Mucosa of rectum (tissue), 2 donors: ENCODE measurements around the gene AK2.

Source experiments
- H3K27ac ChIP-seq, 2 donors: one replicate each; pipeline ENCODE4 v1.7.0; 2013; ENCODE audit warnings: inconsistent platforms in 2 of 2, low read depth in 2 of 2, low read length in 2 of 2
- H3K27me3 ChIP-seq, 2 donors: one replicate each; pipeline ENCODE4 v1.7.0; 2013; ENCODE audit warnings: low read length in 2 of 2; ENCODE audit not compliant: control insufficient read depth in 2 of 2, insufficient read depth in 2 of 2
- H3K36me3 ChIP-seq, 2 donors: one replicate each; pipeline ENCODE4 v1.7.0; 2013; ENCODE audit warnings: low read length in 2 of 2; ENCODE audit not compliant: control insufficient read depth in 2 of 2, insufficient read depth in 2 of 2
- H3K4me1 ChIP-seq, 2 donors: one replicate each; pipeline ENCODE4 v1.7.0; 2013; ENCODE audit warnings: low read length in 2 of 2, mild to moderate bottlenecking in 1 of 2; ENCODE audit not compliant: control insufficient read depth in 2 of 2, insufficient read depth in 2 of 2
- H3K4me3 ChIP-seq, 2 donors: one replicate each; pipeline ENCODE4 v1.7.0; 2013; ENCODE audit warnings: low read length in 2 of 2
- H3K9ac ChIP-seq, 2 donors: one replicate each; pipeline ENCODE4 v1.7.0; 2013; ENCODE audit warnings: low read length in 2 of 2, low read depth in 1 of 2, mild to moderate bottlenecking in 1 of 2
- H3K9me3 ChIP-seq, 2 donors: one replicate each; pipeline ENCODE4 v1.7.0; 2013; ENCODE audit warnings: low read length in 2 of 2; ENCODE audit not compliant: control insufficient read depth in 2 of 2
- donor health status: healthy.
- donor health status: Normal muscosa, but diverticular disease.

The AK2 gene

DNA sequence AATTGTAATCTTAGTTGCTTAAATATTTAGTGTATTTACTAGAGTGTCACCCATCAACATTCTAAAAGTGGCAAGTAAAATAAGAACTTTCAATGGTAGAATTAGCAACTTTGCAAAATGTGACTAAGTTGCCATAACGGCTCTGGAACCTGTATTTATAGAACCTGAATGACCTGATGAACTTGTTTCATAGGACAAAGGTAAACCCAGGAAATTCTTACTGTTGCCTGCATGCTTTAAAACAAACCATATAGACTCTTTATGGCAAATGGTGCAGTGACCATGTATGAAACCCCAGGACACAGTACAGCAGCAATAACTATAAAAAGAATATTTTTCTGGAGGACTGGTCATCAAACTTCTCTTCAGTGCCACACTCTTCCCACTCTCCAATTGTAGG lies 22.9 kb downstream of the AK2 start:
- no peak overlapping the region for H3K27ac ChIP-seq
- H3K36me3 ChIP-seq = peaks cover 35 to 59% of the 10 kb centered on the region in 2 donors
- no peak overlapping the region for H3K4me3 ChIP-seq
- H3K9me3 ChIP-seq = no peaks in the 10 kb centered on the region
- H3K9ac ChIP-seq = no peak overlapping the region
- peaks cover 10 to 17% of the 10 kb centered on the region in 2 donors for H3K4me1 ChIP-seq
- no peaks in the 10 kb centered on the region for H3K27me3 ChIP-seq

- H3K36me3 ChIP-seq = peaks cover 40 to 58% of the 10 kb centered on the region in 2 donors
- H3K27me3 ChIP-seq = no peaks in the 10 kb centered on the region
- H3K4me1 ChIP-seq = peaks cover 10 to 19% of the 10 kb centered on the region in 2 donors
- H3K4me3 ChIP-seq = no peak overlapping the region
- no peaks in the 10 kb centered on the region for H3K9me3 ChIP-seq
- H3K9ac ChIP-seq = no peak overlapping the region
- peak overlapping the region in 1 of 2 donors; percentile 47 for H3K27ac ChIP-seq
Observed at GRCh38 chr1:33012165-33012564, 24.5 kb downstream of the AK2 start.

DNA sequence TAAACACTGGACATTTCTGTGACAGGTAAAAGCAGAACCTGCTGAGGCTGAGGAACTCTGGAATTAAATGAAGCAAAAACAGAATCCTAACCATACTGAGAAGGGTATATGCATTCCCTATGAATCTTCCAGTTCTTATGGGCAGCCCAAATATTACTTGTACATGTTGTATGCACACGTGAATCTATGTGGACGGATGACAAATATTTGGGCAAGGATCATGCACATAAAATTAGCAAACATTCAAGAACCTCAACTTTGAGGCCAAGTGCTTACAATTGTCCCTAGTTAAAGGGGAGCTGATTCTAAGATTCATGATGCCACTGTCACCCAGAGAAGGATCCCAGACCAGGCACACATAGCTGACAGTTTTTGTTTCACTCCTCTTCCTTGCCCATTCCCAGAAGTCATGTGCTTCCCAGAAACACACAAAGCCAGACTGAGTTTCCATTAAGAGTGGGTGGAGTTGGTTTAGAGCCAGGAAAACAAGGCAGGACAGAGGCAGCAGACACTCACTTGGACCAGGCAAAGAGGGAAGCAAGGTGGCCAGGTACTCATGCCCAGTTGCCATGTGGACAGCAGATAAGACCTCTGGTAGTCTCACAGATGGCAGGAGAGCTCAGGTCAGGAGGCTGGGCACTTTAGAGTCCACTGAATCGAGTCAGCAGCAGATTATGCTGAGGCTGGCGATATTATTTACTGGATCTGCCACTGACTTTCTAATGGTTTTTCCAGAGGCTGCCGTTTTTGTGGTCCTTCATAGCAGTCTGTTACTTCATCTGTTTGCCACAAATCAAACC lies 25.6 kb downstream of the AK2 start:
- peaks cover 38 to 55% of the 10 kb centered on the region in 2 donors for H3K36me3 ChIP-seq
- H3K9me3 ChIP-seq = no peaks in the 10 kb centered on the region
- peaks cover 10 to 19% of the 10 kb centered on the region in 2 donors for H3K4me1 ChIP-seq
- H3K9ac ChIP-seq = no peak overlapping the region
- H3K4me3 ChIP-seq = no peak overlapping the region
- no peaks in the 10 kb centered on the region for H3K27me3 ChIP-seq
- peak overlapping the region; percentile 47 to 59 for H3K27ac ChIP-seq

- Histone ChIP-seq H3K9me3 (no peaks in the 10 kb centered on the region), H3K4me3 (no peak overlapping the region), H3K9ac (no peak overlapping the region), H3K36me3 (peaks cover 42 to 54% of the 10 kb centered on the region in 2 donors), H3K27ac (no peak overlapping the region), H3K27me3 (no peaks in the 10 kb centered on the region), H3K4me1 (peaks cover 10 to 19% of the 10 kb centered on the region in 2 donors)
Observed at GRCh38 chr1:33009561-33009960, 27.1 kb downstream of the AK2 start.

GRCh38 chr1:33008051-33008914 lies 28.4 kb downstream of the AK2 start:
- Histone ChIP-seq H3K4me1 (peaks cover 10 to 16% of the 10 kb centered on the region in 2 donors), H3K9ac (no peak overlapping the region)

DNA sequence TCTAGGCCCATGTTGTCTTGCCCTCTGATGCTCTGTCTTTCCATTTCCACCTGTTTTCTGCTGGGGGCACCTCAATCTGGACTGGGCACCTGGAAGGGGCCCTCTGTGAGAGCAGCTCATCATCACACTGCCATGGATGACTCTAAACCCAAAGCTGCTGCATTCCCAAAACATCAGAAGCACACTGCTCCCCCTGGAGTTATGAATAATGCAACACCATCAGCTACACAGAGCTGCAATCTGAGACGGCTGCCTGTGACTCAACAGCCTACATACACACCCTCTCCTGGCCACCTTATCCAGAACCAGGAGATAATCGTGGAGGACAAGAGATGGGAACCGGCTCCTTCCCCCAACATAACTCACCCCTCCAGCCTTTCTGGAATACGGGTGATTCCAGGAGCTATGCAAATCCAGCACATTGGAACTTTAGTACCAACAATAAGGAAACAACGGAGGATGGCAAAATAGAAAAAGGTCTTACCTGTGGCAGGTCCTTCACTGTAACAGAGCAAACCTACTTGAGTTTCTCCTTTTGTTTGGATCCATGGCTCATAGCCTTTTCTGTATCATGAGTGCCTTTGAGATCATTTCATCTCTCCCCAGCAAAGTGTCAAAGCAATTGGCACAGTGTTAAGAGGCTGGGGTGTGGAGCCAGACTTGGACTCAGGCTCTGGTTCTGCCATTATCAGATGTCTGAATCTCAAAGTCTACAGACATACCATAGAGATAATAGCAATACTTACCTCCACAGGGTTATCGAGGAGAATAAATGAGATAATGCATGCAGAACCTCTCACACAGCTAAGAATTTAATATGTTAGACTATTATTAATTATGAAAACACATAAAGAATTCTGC lies 29.3 kb downstream of the AK2 start:
- Histone ChIP-seq H3K4me3 (no peak overlapping the region), H3K9ac (no peak overlapping the region), H3K36me3 (peaks cover 29 to 33% of the 10 kb centered on the region in 2 donors), H3K9me3 (no peaks in the 10 kb centered on the region), H3K4me1 (peaks cover 10 to 16% of the 10 kb centered on the region in 2 donors), H3K27ac (no peak overlapping the region), H3K27me3 (no peaks in the 10 kb centered on the region)

More at GRCh38 chr1:33008051-33008914, 28.4 kb downstream of the AK2 start:
- H3K27ac ChIP-seq = no peak overlapping the region
- peaks cover 38 to 41% of the 10 kb centered on the region in 2 donors for H3K36me3 ChIP-seq
- H3K27me3 ChIP-seq = no peaks in the 10 kb centered on the region
- no peaks in the 10 kb centered on the region for H3K9me3 ChIP-seq
- H3K4me3 ChIP-seq = no peak overlapping the region

- Histone ChIP-seq H3K4me3 (no peak overlapping the region), H3K27ac (no peak overlapping the region), H3K27me3 (no peaks in the 10 kb centered on the region), H3K9ac (no peak overlapping the region), H3K36me3 (peaks cover 19 to 20% of the 10 kb centered on the region in 2 donors), H3K4me1 (peaks cover 2 to 4% of the 10 kb centered on the region in 2 donors), H3K9me3 (no peaks in the 10 kb centered on the region)
Observed at GRCh38 chr1:33005838-33006421, 30.8 kb downstream of the AK2 start.

- Histone ChIP-seq H3K36me3 (peaks cover 19% of the 10 kb centered on the region in 2 donors), H3K27ac (no peak overlapping the region), H3K4me3 (no peak overlapping the region), H3K9ac (no peak overlapping the region), H3K9me3 (no peaks in the 10 kb centered on the region), H3K4me1 (peaks cover 0 to 2% of the 10 kb centered on the region in 2 donors), H3K27me3 (no peaks in the 10 kb centered on the region)
Observed at GRCh38 chr1:33005117-33005837, 31.4 kb downstream of the AK2 start.

DNA sequence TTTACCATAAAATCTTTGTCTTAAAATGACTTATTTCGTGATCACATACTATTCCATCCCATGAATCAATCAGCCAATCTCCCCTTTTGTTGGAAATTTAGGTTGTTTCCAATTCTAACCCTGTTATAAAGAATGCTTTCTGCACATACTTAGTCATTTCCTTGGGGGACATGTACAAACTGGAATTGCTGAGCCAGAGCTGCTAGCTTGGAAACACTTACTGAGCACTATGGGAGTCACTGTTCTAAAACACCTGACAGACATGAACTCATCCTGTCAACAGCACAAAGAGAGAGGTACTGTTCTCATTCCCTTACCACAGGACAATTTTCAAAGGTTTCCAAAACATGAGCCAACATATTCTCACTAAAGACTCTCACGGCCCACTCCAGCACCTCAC lies 32.1 kb downstream of the AK2 start:
- no peaks in the 10 kb centered on the region for H3K27me3 ChIP-seq
- H3K27ac ChIP-seq = no peak overlapping the region
- no peak overlapping the region for H3K4me3 ChIP-seq
- H3K4me1 ChIP-seq = peaks cover 0 to 2% of the 10 kb centered on the region in 2 donors
- H3K36me3 ChIP-seq = peaks cover 18 to 19% of the 10 kb centered on the region in 2 donors
- no peak overlapping the region for H3K9ac ChIP-seq
- H3K9me3 ChIP-seq = no peaks in the 10 kb centered on the region
